ENCODE data around the gene FNDC7. TPM values are rescaled to one million over a fixed set of nuclear protein-coding genes. Genes with fewer than 3 reads are reported as not detected.

FNDC7 gene
- total and polyA plus RNA-seq, 9 of the 15 experiments (the other 6 are each of a cell fraction or from before 2014, with no cell fraction given): not detected

- peak; percentile 83 for TF ChIP-seq VEZF1 (CRISPR knock-in tag; IDR thresholded peaks at IDR 0.05)
- peak; percentile 8 for TF ChIP-seq MAX (CRISPR knock-in tag; IDR thresholded peaks at IDR 0.05)
- 0 out of 2 replicates have a peak, but pooled peaks have one; percentile 9 for TF ChIP-seq LCOR (CRISPR knock-in tag; IDR thresholded peaks at IDR 0.05)
- TF ChIP-seq KDM4B (IDR thresholded peaks at IDR 0.05; ENCODE audit: borderline replicate concordance in 2 of 2, low read depth in 1 of 2): 0 out of 4 replicates have a peak, but pooled peaks of 1 of the 2 experiments have one; percentile 23
- TF ChIP-seq MGA (IDR thresholded peaks at IDR 0.05): peak; percentile 58
- 0 out of 2 replicates have a peak, but pooled peaks have one; percentile 5 for TF ChIP-seq HIVEP1 (CRISPR knock-in tag; IDR thresholded peaks at IDR 0.05)
- TF ChIP-seq ZNF134 (CRISPR knock-in tag; conservative IDR thresholded peaks at IDR 0.05): 0 out of 2 replicates have a peak, but pooled peaks have one; percentile 17
- no peak for TF ChIP-seq ZNF766 (CRISPR knock-in tag; conservative IDR thresholded peaks at IDR 0.05)
- TF ChIP-seq RUNX1 (IDR thresholded peaks at IDR 0.05; ENCODE audit: low read depth): no peak
- TF ChIP-seq TEAD4 (IDR thresholded peaks at IDR 0.05; ENCODE audit: low read length): 0 out of 2 replicates have a peak, but pooled peaks have one; percentile 6
- TF ChIP-seq TEAD4 (CRISPR knock-in tag; IDR thresholded peaks at IDR 0.05; ENCODE audit: borderline replicate concordance): no peak
- peak; percentile 31 for TF ChIP-seq TAF1 (IDR thresholded peaks at IDR 0.05; ENCODE audit: control insufficient read depth, extremely low read depth, insufficient read depth, low read length, severe bottlenecking)
- TF ChIP-seq ZFP1 (CRISPR knock-in tag; IDR thresholded peaks at IDR 0.05): peak; percentile 4; the same call in 1 of the 2 replicates
Measured at GRCh38 chr1:108692724-108693655, 19.7 kb upstream of the FNDC7 start (continued).
